ENCODE results near the gene CAPZB.
A peak's percentile ranks its signal among the peaks of the same experiment; 100 is the strongest.

The CAPZB gene

GRCh38 chr1:19348441-19349198 lies 136.7 kb downstream of the CAPZB start:
- no peak for DNase-seq (ENCODE audit: low read depth in 2 of 2)

- no peak for DNase-seq (ENCODE audit: low read depth in 2 of 2)
Measured at GRCh38 chr1:19347533-19348172, 137.7 kb downstream of the CAPZB start.

- DNase-seq (ENCODE audit: low read depth in 2 of 2) = no peak
Measured at GRCh38 chr1:19346026-19346425, 139.3 kb downstream of the CAPZB start.

- DNase-seq (ENCODE audit: low read depth in 2 of 2) = no peak
Measured at GRCh38 chr1:19345391-19345790, 139.9 kb downstream of the CAPZB start.

GRCh38 chr1:19344831-19345230 lies 140.5 kb downstream of the CAPZB start:
- no peak for DNase-seq (ENCODE audit: low read depth in 2 of 2)

GRCh38 chr1:19344372-19344810 lies 140.9 kb downstream of the CAPZB start:
- no peak for DNase-seq (ENCODE audit: low read depth in 2 of 2)

- no peak for DNase-seq (ENCODE audit: low read depth in 2 of 2)
Measured at GRCh38 chr1:19343617-19344350, 141.6 kb downstream of the CAPZB start.

- DNase-seq (ENCODE audit: low read depth in 2 of 2) = no peak
Measured at GRCh38 chr1:19342894-19343616, 142.3 kb downstream of the CAPZB start.

- DNase-seq (ENCODE audit: low read depth in 2 of 2) = no peak
Measured at GRCh38 chr1:19342062-19342750, 143.1 kb downstream of the CAPZB start.

- DNase-seq (ENCODE audit: low read depth in 2 of 2) = peak; percentile 18 to 21
Measured at GRCh38 chr1:19341201-19342061, 143.9 kb downstream of the CAPZB start.

- no peak for DNase-seq (ENCODE audit: low read depth in 2 of 2)
Measured at GRCh38 chr1:19340387-19340937, 144.9 kb downstream of the CAPZB start.

GRCh38 chr1:19339214-19339861 lies 146.0 kb downstream of the CAPZB start:
- no peak for DNase-seq (ENCODE audit: low read depth in 2 of 2)

GRCh38 chr1:19338323-19338762 lies 147.0 kb downstream of the CAPZB start:
- DNase-seq (ENCODE audit: low read depth in 2 of 2) = peak in 1 of 2 experiments; percentile 9

GRCh38 chr1:19337289-19337688 lies 148.1 kb downstream of the CAPZB start:
- DNase-seq (ENCODE audit: low read depth in 2 of 2) = no peak

GRCh38 chr1:19336543-19336942 lies 148.8 kb downstream of the CAPZB start:
- no peak for DNase-seq (ENCODE audit: low read depth in 2 of 2)

- DNase-seq (ENCODE audit: low read depth in 2 of 2) = no peak
Measured at GRCh38 chr1:19333587-19334354, 151.6 kb downstream of the CAPZB start.

- DNase-seq (ENCODE audit: low read depth in 2 of 2) = no peak
Measured at GRCh38 chr1:19332832-19333231, 152.5 kb downstream of the CAPZB start.

GRCh38 chr1:19331262-19331878 lies 154.0 kb downstream of the CAPZB start:
- DNase-seq (ENCODE audit: low read depth in 2 of 2) = no peak

Data from fibroblast of skin of left biceps (primary cell).